GOT3 (cell line): Measurements from ENCODE around the gene VPS11.
A peak's percentile ranks its signal among the peaks of the same experiment; 100 is the strongest.

Experiments
- DNase-seq: peaks from one replicate; lab custom pipeline; 2025; ENCODE audit warnings: mixed read lengths; lab: John Stamatoyannopoulos, UW

The VPS11 gene

DNA sequence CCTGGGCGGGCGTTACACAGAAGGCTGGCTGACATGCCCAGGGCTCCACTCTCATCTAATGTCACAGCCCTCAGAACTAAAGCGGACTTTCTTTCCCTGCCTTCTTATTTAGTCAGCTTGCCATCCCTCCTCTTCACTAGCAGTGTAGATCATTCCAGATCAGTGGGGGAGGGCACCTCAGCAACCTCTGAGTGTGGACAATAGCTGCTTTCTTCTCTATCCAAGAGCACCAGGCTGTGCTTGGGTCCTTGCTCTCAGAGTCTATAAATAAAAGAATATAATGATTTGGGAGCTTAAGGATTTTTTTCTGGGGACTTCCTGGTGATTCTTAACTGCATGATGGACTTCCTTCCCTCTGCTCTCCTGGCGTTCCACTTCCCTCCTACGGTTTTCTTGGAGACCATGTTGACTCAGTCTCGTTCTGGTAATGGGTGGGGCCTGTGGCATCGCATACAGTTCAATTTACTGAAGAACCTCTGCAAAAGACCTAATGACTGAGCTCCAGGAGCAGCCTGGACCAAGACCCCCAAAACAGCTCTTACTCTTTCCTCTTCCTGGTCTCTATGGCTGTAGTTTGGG lies 14.2 kb downstream of the VPS11 start:
- DNase-seq = no peak

GRCh38 chr11:119084663-119085436 lies 17.2 kb downstream of the VPS11 start, which contains the start of gene HMBS:
Gene HMBS (plus strand): TSS chr11:119084881. CDS start chr11:119085034, 153 bp downstream.
- DNase-seq = peak; percentile 73

- no peak for DNase-seq
Observed at GRCh38 chr11:119085437-119085847, 17.8 kb downstream of the VPS11 start.

- no peak for DNase-seq
Observed at GRCh38 chr11:119087123-119087522, 19.5 kb downstream of the VPS11 start.

DNA sequence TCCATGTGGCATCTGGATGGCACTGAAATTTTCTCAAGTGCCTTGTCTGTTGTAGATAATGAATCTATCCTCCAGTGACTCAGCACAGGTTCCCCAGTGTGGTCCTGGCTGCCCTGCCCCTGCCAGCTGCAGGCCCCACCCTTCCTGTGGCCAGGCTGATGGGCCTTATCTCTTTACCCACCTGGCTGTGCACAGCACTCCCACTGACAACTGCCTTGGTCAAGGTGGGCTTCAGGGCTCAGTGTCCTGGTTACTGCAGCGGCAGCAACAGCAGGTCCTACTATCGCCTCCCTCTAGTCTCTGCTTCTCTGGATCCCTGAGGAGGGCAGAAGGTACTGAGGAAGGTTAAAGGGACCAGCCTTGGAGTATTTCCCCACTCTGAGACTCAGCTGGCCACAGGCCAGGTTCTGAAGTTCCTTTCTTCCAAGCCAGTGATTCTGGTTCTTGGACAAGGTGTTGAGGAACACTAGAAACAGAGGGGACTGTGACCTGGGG lies 20.2 kb downstream of the VPS11 start:
- no peak for DNase-seq

GRCh38 chr11:119088406-119088805 lies 20.8 kb downstream of the VPS11 start:
- no peak for DNase-seq

DNA sequence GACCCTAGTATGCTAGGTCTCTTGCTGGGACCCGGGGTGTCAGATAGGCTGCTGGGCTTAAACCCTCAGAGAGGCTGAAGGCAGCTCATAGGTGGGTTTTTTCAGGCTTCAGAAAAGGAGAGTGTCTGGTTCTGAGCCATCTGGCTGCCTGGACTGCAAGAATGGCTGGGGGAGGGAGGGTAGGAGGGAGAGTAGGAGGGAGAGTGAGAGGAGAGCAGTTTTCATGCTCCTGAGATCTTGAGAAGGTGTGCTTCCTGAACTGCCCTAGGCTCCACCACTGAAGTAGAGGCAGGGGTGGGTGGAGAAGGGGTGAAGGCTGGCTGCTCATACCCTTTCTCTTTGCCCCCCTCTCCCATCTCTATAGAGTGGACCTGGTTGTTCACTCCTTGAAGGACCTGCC lies 21.7 kb downstream of the VPS11 start:
- no peak for DNase-seq

- DNase-seq = no peak
Observed at GRCh38 chr11:119091178-119091577, 23.6 kb downstream of the VPS11 start.

GRCh38 chr11:119091966-119092879 lies 24.6 kb downstream of the VPS11 start:
- no peak for DNase-seq

GRCh38 chr11:119092880-119093842 lies 25.5 kb downstream of the VPS11 start:
- no peak for DNase-seq

GRCh38 chr11:119093942-119094815 lies 26.6 kb downstream of the VPS11 start:
- DNase-seq = no peak

- DNase-seq = no peak
Observed at GRCh38 chr11:119094816-119095065, 27.1 kb downstream of the VPS11 start.

DNA sequence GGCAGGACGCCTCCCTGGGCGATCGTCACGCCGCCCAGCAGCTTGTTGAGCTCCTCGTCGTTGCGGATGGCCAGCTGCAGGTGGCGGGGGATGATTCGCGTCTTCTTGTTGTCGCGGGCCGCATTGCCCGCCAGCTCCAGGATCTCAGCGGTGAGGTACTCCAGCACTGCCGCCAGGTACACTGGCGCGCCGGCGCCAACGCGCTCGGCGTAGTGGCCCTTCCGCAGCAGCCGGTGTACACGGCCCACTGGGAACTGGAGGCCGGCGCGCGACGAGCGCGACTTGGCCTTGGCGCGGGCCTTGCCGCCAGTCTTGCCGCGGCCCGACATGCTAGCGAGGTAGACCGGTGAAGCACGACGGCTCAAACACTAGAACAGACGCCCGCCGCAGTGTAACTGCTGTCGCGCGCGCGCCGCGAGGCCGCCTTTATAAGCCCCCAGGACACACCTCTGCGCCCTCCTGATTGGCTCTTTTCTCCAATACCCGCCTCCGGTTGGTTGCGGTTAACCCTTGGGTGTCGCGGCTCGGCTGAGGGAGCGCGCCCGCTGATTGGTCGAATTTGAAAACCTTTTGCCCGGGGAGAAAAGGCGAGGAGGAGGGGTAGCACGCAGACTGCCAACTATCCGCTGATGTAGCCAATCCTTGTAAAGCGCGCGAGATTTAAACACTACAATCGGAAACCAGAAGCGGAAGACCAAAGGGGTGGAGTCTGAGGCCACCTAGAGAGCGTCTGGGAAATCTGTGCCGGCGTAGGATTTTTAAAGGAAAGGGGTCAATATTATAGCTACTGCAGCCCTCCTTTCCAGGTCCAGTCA lies 27.7 kb downstream of the VPS11 start:
- peak; percentile 83 for DNase-seq

- DNase-seq = no peak
Observed at GRCh38 chr11:119099711-119100110, 32.1 kb downstream of the VPS11 start.

DNA sequence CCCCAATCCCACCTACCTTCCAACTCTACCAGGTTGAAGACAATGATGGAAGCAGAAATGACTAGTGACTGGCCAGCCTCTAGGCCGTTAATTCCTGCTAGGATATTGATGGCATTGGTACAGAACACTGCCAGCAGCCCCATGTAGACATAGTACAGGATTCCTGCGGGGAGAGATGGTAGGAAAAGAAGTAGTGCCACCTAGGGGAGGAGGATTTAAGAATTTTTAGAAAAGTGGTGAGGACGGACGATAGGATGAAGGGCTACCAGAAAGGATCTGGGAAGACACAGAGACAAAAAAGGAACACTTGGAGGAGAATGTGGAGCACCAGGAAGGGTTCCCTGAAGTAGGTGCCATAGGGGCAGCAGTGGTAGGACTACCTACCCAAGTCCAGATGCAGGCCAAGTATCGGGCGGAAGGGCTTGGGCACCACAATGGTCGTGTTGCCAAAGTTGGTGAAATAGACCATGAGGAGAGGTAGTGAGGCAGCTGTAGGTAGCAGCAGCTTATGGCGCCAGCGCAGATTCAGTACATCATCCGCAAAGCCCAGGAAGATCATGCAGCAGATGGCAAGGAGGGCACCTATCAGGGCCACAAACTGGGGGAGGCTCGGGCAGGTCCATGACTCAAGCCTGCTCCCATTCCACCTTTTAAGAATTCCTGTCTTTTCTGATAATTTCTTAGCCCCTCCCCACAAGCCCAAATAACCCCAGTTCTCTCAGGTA lies 32.8 kb downstream of the VPS11 start:
- DNase-seq = no peak

GRCh38 chr11:119100994-119101758 lies 33.6 kb downstream of the VPS11 start:
- DNase-seq = no peak

DNA sequence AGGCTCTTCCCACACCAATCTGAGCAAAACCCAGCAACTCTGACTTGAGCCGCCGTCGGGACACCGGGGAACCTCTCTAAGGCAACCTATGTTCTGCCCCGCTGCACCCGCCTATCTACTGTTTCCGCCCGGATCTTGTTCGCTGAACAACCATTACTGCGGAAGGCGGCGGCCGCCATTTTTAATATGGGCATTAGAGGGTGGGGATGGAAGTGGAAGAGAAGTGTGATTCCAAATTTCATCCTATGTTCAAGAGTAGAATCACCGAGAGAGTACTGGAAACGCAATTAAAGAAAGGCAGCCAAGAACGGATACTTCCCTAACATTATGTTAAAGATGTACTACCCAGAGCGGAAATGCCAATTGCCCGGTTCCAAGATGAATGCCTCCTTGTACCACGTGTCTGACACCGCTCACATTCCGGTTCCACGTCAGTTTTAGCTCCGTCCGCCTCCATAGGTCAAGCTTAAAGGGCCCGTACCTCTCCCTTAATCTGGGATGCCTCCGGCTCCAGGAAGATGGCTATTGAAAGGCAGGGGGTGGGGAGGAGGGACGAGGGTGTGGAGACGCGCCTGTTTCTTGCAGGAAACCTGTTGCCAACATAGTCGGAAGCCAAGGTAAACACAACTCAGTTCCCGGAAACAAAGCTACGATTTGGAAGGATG lies 34.3 kb downstream of the VPS11 start, which contains the start of gene DPAGT1:
Gene DPAGT1 (minus strand): TSS at position 95 of the 665 bp plus-strand sequence. CDS start 198 bp downstream, outside the sequence.
- DNase-seq = peak; percentile 33
